Measurements from ENCODE around the gene CLIC6. TPM values are rescaled to one million over a fixed set of nuclear protein-coding genes. Genes with fewer than 3 reads are reported as not detected.
"Not testable (repeated sequence)": the region's sequence is repeated elsewhere in the genome, so short reads cannot be mapped to it uniquely, and the experiment has no call there.

The CLIC6 gene
- total RNA-seq, 1 donor from 2014 or later: 6.2 TPM

DNA sequence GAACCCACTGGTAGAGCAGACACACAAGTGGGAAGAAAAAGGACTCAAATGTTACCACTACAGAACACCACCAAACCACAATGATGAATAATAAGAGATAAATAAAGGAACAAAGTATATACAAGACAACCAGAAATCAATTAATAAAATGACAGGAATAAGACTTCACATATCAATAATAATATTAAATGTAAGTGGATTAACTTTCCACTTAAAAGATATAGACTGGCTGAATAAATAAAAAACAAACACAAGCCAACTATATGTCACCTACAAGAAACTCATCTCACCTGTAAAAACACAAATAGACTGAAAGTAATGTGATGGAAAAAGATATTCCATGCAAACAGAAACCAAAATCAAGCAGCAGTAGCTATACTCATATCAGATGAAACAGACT is 6.9 kb upstream of the CLIC6 start:
- TF ChIP-seq, protein P1, sequence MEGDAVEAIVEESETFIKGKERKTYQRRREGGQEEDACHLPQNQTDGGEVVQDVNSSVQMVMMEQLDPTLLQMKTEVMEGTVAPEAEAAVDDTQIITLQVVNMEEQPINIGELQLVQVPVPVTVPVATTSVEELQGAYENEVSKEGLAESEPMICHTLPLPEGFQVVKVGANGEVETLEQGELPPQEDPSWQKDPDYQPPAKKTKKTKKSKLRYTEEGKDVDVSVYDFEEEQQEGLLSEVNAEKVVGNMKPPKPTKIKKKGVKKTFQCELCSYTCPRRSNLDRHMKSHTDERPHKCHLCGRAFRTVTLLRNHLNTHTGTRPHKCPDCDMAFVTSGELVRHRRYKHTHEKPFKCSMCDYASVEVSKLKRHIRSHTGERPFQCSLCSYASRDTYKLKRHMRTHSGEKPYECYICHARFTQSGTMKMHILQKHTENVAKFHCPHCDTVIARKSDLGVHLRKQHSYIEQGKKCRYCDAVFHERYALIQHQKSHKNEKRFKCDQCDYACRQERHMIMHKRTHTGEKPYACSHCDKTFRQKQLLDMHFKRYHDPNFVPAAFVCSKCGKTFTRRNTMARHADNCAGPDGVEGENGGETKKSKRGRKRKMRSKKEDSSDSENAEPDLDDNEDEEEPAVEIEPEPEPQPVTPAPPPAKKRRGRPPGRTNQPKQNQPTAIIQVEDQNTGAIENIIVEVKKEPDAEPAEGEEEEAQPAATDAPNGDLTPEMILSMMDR (IDR thresholded peaks at IDR 0.05): no peak
- H3K4me1 ChIP-seq: no peaks in the 10 kb centered on the region
- H3K36me3 ChIP-seq: no peaks in the 10 kb centered on the region
- H3K27ac ChIP-seq: no peak overlapping the region
- peaks cover 14 to 21% of the 10 kb centered on the region in 2 donors for H3K9me3 ChIP-seq
- intact Hi-C loops (cut with DNase I): no loop called here
- no peak for DNase-seq (ENCODE audit: low spot score in 2 of 2)
- no peaks in the 10 kb centered on the region for H3K27me3 ChIP-seq
- no peak overlapping the region for H3K4me3 ChIP-seq

DNA sequence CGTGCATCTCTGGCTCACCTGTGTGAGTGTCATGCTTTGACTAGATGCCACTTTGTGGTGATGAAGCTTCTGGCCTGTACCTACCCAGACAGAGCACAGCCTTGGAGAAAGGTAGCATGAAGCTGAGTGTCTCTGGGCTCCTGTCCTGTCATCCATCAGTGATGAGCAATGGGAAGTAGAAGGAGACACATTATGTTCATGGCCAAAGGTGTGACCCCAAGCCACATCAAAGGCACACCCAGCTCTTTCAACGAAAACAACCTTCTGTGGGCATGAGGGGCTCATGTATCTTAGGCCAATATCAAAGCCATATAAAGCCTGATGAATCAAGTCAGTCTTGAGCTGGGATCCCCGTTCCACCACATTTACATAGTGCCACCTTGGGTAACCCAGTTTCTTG is 1.0 kb upstream of the CLIC6 start:
- no peaks in the 10 kb centered on the region for H3K9me3 ChIP-seq
- H3K27ac ChIP-seq: no peak overlapping the region
- H3K36me3 ChIP-seq: no peaks in the 10 kb centered on the region
- intact Hi-C loops (cut with DNase I): no loop called here
- no peak overlapping the region for H3K4me3 ChIP-seq
- peaks cover 2 to 17% of the 10 kb centered on the region in 2 donors for H3K4me1 ChIP-seq
- TF ChIP-seq, protein P1 (IDR thresholded peaks at IDR 0.05): no peak
- no peak for DNase-seq (ENCODE audit: low spot score in 2 of 2)
- peaks cover 15% of the 10 kb centered on the region for H3K27me3 ChIP-seq

DNA sequence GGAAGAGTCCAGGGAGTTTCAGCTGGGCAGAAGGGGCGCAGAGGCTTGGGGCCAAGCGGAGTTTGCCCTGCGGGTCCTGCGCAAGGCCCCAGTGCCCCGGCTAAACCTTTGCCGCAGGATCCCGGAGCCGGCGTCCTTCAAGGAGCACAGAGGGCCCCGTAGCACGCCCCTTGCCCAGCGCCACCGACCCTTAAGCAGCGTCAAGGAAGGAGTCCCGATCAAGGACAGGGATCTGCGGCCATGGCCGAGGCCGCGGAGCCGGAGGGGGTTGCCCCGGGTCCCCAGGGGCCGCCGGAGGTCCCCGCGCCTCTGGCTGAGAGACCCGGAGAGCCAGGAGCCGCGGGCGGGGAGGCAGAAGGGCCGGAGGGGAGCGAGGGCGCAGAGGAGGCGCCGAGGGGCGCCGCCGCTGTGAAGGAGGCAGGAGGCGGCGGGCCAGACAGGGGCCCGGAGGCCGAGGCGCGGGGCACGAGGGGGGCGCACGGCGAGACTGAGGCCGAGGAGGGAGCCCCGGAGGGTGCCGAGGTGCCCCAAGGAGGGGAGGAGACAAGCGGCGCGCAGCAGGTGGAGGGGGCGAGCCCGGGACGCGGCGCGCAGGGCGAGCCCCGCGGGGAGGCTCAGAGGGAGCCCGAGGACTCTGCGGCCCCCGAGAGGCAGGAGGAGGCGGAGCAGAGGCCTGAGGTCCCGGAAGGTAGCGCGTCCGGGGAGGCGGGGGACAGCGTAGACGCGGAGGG is 520 bp downstream of the CLIC6 start:
- TF ChIP-seq, protein P1 (IDR thresholded peaks at IDR 0.05): no peak
- Histone ChIP-seq H3K9me3 (no peaks in the 10 kb centered on the region), H3K36me3 (no peaks in the 10 kb centered on the region), H3K27ac (no peak overlapping the region), H3K4me3 (peak overlapping the region; percentile 44 to 63), H3K4me1 (peaks cover 2 to 17% of the 10 kb centered on the region in 2 donors), H3K27me3 (peaks cover 15% of the 10 kb centered on the region)
- DNase-seq (ENCODE audit: low spot score in 2 of 2): no peak
- intact Hi-C loops (cut with DNase I): no loop called here

DNA sequence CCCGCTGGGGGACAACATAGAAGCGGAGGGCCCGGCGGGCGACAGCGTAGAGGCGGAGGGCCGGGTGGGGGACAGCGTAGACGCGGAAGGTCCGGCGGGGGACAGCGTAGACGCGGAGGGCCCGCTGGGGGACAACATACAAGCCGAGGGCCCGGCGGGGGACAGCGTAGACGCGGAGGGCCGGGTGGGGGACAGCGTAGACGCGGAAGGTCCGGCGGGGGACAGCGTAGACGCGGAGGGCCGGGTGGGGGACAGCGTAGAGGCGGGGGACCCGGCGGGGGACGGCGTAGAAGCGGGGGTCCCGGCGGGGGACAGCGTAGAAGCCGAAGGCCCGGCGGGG is 1.1 kb downstream of the CLIC6 start:
- Histone ChIP-seq H3K4me1 (peaks cover 2 to 17% of the 10 kb centered on the region in 2 donors), H3K4me3 (peak overlapping the region; percentile 44 to 63), H3K27me3 (peaks cover 15% of the 10 kb centered on the region)
- H3K9me3 ChIP-seq; H3K27ac ChIP-seq; H3K36me3 ChIP-seq; DNase-seq (ENCODE audit: low spot score in 2 of 2); intact Hi-C loops (cut with DNase I): not testable (repeated sequence)

DNA sequence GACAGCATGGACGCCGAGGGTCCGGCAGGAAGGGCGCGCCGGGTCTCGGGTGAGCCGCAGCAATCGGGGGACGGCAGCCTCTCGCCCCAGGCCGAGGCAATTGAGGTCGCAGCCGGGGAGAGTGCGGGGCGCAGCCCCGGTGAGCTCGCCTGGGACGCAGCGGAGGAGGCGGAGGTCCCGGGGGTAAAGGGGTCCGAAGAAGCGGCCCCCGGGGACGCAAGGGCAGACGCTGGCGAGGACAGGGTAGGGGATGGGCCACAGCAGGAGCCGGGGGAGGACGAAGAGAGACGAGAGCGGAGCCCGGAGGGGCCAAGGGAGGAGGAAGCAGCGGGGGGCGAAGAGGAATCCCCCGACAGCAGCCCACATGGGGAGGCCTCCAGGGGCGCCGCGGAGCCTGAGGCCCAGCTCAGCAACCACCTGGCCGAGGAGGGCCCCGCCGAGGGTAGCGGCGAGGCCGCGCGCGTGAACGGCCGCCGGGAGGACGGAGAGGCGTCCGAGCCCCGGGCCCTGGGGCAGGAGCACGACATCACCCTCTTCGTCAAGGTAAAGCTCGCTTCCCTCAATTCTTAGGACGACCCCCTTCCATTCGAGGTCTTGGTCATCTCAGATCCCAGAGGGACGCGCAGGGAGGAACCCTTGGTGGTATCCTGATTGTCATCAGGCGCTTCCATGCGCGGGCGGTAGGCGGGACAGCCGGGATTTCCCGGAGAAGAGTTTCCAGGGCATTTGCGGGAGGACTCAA is 1.6 kb downstream of the CLIC6 start:
- Histone ChIP-seq H3K36me3 (no peaks in the 10 kb centered on the region), H3K27ac (no peak overlapping the region), H3K27me3 (peaks cover 15% of the 10 kb centered on the region), H3K4me1 (peaks cover 2 to 17% of the 10 kb centered on the region in 2 donors), H3K4me3 (peak overlapping the region; percentile 44 to 63), H3K9me3 (no peaks in the 10 kb centered on the region)
- intact Hi-C loops (cut with DNase I): no loop called here
- TF ChIP-seq, protein P1 (IDR thresholded peaks at IDR 0.05): no peak
- DNase-seq (ENCODE audit: low spot score in 2 of 2): no peak

DNA sequence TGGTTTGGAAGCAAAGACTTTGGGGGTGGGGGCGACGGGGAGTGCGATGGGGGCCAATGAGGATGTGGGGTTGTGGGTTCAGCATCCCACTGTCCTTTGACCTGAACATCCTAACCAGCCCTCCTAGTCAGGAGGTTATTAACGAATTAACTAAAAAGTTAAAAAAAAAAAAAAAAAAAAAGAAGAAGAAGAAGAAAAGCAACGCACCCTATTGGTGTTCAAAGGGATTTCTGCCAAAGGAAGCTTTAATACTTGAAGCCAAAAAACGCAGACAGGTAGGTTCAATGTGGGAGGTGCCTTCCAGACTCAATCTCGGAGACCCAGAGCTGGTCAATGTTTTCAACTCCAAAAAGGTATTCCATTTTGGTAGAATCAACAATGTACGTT is 2.2 kb downstream of the CLIC6 start:
- Histone ChIP-seq H3K27me3 (peaks cover 15% of the 10 kb centered on the region), H3K4me3 (peak overlapping the region; percentile 44 to 63)

More for the DNA sequence above, 2.2 kb downstream of the CLIC6 start:
- DNase-seq (ENCODE audit: low spot score in 2 of 2): no peak
- Histone ChIP-seq H3K4me1 (peaks cover 2 to 17% of the 10 kb centered on the region in 2 donors), H3K27ac (no peak overlapping the region), H3K9me3 (no peaks in the 10 kb centered on the region), H3K36me3 (no peaks in the 10 kb centered on the region)
- TF ChIP-seq, protein P1 (IDR thresholded peaks at IDR 0.05): no peak
- intact Hi-C loops (cut with DNase I): no loop called here

Data from ascending aorta (tissue), 2 donors.